HCT116 (cell line): Measurements from ENCODE around the gene IFRD2. TPM values are rescaled to one million over a fixed set of nuclear protein-coding genes. Genes with fewer than 3 reads are reported as not detected.

Experiments used
- ATAC-seq: fragments of 200-7000 bp; cut with Tn5 transposase; 2 replicates; pipeline ENCODE4 v1.9.1; 2020; ENCODE audit warnings: mild to moderate bottlenecking, moderate library complexity
- BruUV-seq: library from RNA; stranded (reverse); fragments of 400-500 nt; replicated peaks from 2 replicates; lab custom pipeline; 2021; lab: Mats Ljungman, UMichigan
- CTCF ChIA-PET: fragments of 300-600 bp; sonication (Branson Sonifier 250); formaldehyde crosslinking; loops from one replicate; lab custom pipeline; 2021; ENCODE audit warnings: antibody characterized with exemption; lab: Charles Lee
- POLR2A ChIA-PET: fragments of 300-600, 350-600 bp; sonication (Branson Sonifier 250); formaldehyde crosslinking; loops from one replicate; lab custom pipeline; 2021; ENCODE audit warnings: antibody characterized with exemption; lab: Charles Lee
- RAD21 ChIA-PET, 2 experiments: fragments of 300-600 bp; sonication (Branson Sonifier 250); formaldehyde crosslinking; loops; one replicate each; lab custom pipeline; 2023; ENCODE audit warnings: low total read pairs in 2 of 2; ENCODE audit not compliant: uncharacterized antibody in 2 of 2, unreplicated experiment in 2 of 2, low non-redundant PET in 1 of 2; lab: Charles Lee
- DNase-seq: peaks from one replicate; pipeline ENCODE4 v3.0.0-alpha.2; 2010; ENCODE audit warnings: low read depth, low spot score
- H2AFZ ChIP-seq: fragments of 200-600 bp; shearing (Covaris generic), sonication (generic); 2 replicates; pipeline ENCODE4 v1.6.1; 2017; ENCODE audit warnings: low read depth, mixed run types, mixed read lengths, antibody characterized with exemption, low read length; ENCODE audit not compliant: poor library complexity, severe bottlenecking
- H3K27ac ChIP-seq: 2 replicates; pipeline ENCODE4 v1.5.1; 2012; ENCODE audit warnings: low read depth, low read length
- H3K27me3 ChIP-seq: fragments of 200-600 bp; sonication (generic); 2 replicates; pipeline ENCODE4 v1.6.1; 2016; ENCODE audit warnings: mixed run types, low read length, mixed read lengths; ENCODE audit not compliant: insufficient read depth
- H3K36me3 ChIP-seq, 2 experiments: fragments of 200-500 bp in 1 of 2; fragments of 200-600 bp in 1 of 2; sonication (Bioruptor generic) in 1 of 2; sonication (generic) in 1 of 2; 2 replicates each; pipeline versions ENCODE4 v1.5.1 to v1.6.1; 2014 to 2016; ENCODE audit warnings: low read length in 2 of 2, inconsistent platforms in 1 of 2, mixed read lengths in 1 of 2, mixed run types in 1 of 2; ENCODE audit not compliant: insufficient read depth in 2 of 2, control insufficient read depth in 1 of 2
- H3K4me1 ChIP-seq, 2 experiments: fragments of 200-600 bp in 1 of 2; sonication (generic) in 1 of 2; 2 replicates each; pipeline versions ENCODE4 v1.5.1 to v1.6.1; 2012 to 2017; ENCODE audit warnings: low read length in 2 of 2, inconsistent platforms in 1 of 2, mild to moderate bottlenecking in 1 of 2, mixed read lengths in 1 of 2, mixed run types in 1 of 2, moderate library complexity in 1 of 2; ENCODE audit not compliant: insufficient read depth in 2 of 2, control insufficient read depth in 1 of 2
- H3K4me2 ChIP-seq: fragments of 200-600 bp; sonication (generic); 2 replicates; pipeline ENCODE4 v1.6.1; 2017; ENCODE audit warnings: mixed run types, low read length, mixed read lengths
- H3K4me3 ChIP-seq, 2 experiments: fragments of 200-600 bp in 1 of 2; sonication (generic) in 1 of 2; replicated peaks in 1 of 2; 2 replicates each; pipeline ENCODE4 v1.5.1; 2011 to 2016; ENCODE audit warnings: low read length in 2 of 2, control low read depth in 1 of 2, low read depth in 1 of 2, mild to moderate bottlenecking in 1 of 2, mixed read lengths in 1 of 2, mixed run types in 1 of 2
- H3K79me2 ChIP-seq: fragments of 200-600 bp; sonication (generic); 2 replicates; pipeline ENCODE4 v1.6.1; 2017; ENCODE audit warnings: mild to moderate bottlenecking, mixed run types, low read length, moderate library complexity, mixed read lengths; ENCODE audit not compliant: insufficient read depth
- H3K9ac ChIP-seq: fragments of 200-600 bp; sonication (generic); 2 replicates; pipeline ENCODE4 v1.6.1; 2016; ENCODE audit warnings: low read length, mixed read lengths
- H3K9me2 ChIP-seq: fragments of 200-600 bp; sonication (generic), shearing (Covaris generic); 2 replicates; pipeline ENCODE4 v1.6.1; 2017; ENCODE audit warnings: mixed run types, mild to moderate bottlenecking, moderate library complexity; ENCODE audit not compliant: insufficient read depth
- H3K9me3 ChIP-seq, 2 experiments: fragments of 200-500 bp in 1 of 2; fragments of 200-600 bp in 1 of 2; sonication (Bioruptor generic) in 1 of 2; sonication (generic) in 1 of 2; 2 replicates each; pipeline ENCODE4 v1.6.1; 2014 to 2017; ENCODE audit warnings: low read length in 2 of 2, mixed read lengths in 2 of 2, inconsistent platforms in 1 of 2, low read depth in 1 of 2, mild to moderate bottlenecking in 1 of 2, mixed run types in 1 of 2, moderate library complexity in 1 of 2; ENCODE audit not compliant: control insufficient read depth in 1 of 2, insufficient read depth in 1 of 2
- H4K20me1 ChIP-seq: fragments of 200-600 bp; sonication (generic), shearing (Covaris generic); 2 replicates; pipeline ENCODE4 v1.6.1; 2017; ENCODE audit warnings: mixed run types, mild to moderate bottlenecking, moderate library complexity; ENCODE audit not compliant: insufficient read depth
- ELF1 ChIP-seq: IDR thresholded peaks from 2 replicates; pipeline ENCODE4 v1.6.1; 2012; ENCODE audit warnings: low read depth, borderline replicate concordance
- JUND ChIP-seq: IDR thresholded peaks from 2 replicates; pipeline ENCODE4 v1.6.1; 2012
- POLR2A ChIP-seq: IDR thresholded peaks from 2 replicates; pipeline ENCODE4 v1.7.0; 2011; ENCODE audit warnings: borderline replicate concordance; ENCODE audit not compliant: insufficient read depth, insufficient read length; ENCODE audit errors: extremely low read depth
- SIN3A ChIP-seq: IDR thresholded peaks from 2 replicates; pipeline ENCODE4 v1.6.1; 2012; ENCODE audit warnings: low read depth
- intact Hi-C: fragments of 100-400 bp; cut with micrococcal nuclease; formaldehyde crosslinking; loops from 2 replicates; pipeline ENCODE4 v1.10.0; 2022
- total RNA-seq: library from RNA; stranded (reverse); gene quantifications from one replicate; pipeline ENCODE4 v1.2.1, GENCODE V29; 2021; ENCODE audit not compliant: unreplicated experiment
- TF ChIP-seq, protein P1 (sequence below): IDR thresholded peaks from 2 replicates; pipeline ENCODE4 v1.6.1; 2011; ENCODE audit warnings: mild to moderate bottlenecking, low read length, moderate library complexity; ENCODE audit not compliant: insufficient replicate concordance; ENCODE audit errors: extremely low read depth
- TF ChIP-seq, protein P2 (sequence below), 3 experiments: fragments of 200-600 bp in 1 of 3; sonication (generic) in 1 of 3; IDR thresholded peaks in 2 of 3; conservative IDR thresholded peaks in 1 of 3; 2 replicates each; pipeline ENCODE4 v1.5.1; 2012 to 2017; ENCODE audit warnings: low read depth in 2 of 3, low read length in 2 of 3, antibody characterized with exemption in 1 of 3, borderline replicate concordance in 1 of 3, control low read depth in 1 of 3, mild to moderate bottlenecking in 1 of 3, mixed read lengths in 1 of 3, mixed run types in 1 of 3, moderate library complexity in 1 of 3; ENCODE audit not compliant: insufficient read depth in 1 of 3

IFRD2 gene
- total RNA-seq, 1 experiment from 2014 or later: 146 TPM

- TF ChIP-seq POLR2A (peak; percentile 72), JUND (no peak), ELF1 (no peak)
- TF ChIP-seq, protein P1, sequence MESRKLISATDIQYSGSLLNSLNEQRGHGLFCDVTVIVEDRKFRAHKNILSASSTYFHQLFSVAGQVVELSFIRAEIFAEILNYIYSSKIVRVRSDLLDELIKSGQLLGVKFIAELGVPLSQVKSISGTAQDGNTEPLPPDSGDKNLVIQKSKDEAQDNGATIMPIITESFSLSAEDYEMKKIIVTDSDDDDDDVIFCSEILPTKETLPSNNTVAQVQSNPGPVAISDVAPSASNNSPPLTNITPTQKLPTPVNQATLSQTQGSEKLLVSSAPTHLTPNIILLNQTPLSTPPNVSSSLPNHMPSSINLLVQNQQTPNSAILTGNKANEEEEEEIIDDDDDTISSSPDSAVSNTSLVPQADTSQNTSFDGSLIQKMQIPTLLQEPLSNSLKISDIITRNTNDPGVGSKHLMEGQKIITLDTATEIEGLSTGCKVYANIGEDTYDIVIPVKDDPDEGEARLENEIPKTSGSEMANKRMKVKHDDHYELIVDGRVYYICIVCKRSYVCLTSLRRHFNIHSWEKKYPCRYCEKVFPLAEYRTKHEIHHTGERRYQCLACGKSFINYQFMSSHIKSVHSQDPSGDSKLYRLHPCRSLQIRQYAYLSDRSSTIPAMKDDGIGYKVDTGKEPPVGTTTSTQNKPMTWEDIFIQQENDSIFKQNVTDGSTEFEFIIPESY: peak; percentile 40
These were observed 6.8 kb upstream of the IFRD2 start, which contains the start of the genes HYAL3 and NAA80 (continued) for GRCh38 chr3:50298836-50299637.

DNA sequence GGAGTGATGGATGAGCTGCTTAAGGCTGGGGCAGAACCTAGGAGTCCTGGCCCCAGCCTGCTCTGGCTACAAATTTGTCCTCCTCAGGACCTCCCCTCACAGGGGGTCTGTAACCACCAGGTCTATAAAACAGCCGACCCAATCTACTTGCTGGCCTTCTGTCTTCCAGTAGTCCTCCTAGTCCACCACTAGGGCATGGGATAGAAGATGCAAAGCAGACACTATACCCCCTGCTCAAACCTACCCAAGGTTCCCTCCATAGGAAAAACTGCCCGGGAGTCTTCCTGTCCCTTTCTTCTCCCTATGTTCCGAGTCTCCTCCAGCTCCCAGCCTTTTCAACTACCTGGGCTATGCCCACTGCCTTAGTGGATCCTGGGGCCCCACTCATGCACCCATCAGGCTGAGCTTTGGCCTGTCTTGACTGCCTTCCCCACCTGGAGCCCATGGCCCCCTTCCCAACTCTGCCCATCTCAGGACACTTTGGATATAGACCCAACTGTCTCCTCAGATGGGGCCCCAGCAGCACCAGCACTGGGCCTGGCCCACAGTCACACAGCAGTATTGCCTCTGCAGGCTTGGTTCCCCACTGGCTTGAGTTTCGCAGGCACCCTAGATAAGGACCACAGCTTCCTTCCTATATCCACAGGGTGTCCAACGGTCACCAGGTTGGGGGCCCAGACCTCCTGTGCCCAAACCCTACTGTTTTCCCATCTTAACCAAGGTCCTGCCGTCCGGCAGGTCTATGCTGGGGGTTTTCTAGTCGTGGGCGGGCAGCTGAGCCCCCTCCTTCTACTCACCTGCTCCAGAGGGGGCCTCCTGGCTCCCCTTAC, 5.9 kb upstream of the IFRD2 start:
- Histone ChIP-seq H4K20me1 (no peaks in the 10 kb centered on the region), H3K4me2 (peak overlapping the region; percentile 97), H3K27me3 (no peaks in the 10 kb centered on the region), H3K27ac (peak overlapping the region; percentile 67), H3K4me1 (peaks cover 13 to 41% of the 10 kb centered on the region in 2 experiments), H3K4me3 (peak overlapping the region; percentile 55 to 92), H3K79me2 (peaks cover 3% of the 10 kb centered on the region; the same call in 1 of the 2 replicates), H3K36me3 (no peaks in the 10 kb centered on the region), H2AFZ (no peak overlapping the region), H3K9me3 (no peaks in the 10 kb centered on the region), H3K9me2 (no peaks in the 10 kb centered on the region), H3K9ac (peak overlapping the region; percentile 91)
- ChIA-PET POLR2A (interaction anchor here (1.4 to 2.0 kb wide), 2 partner anchors 30 to 63 kb away, joined by 6 to 12 read pairs; partner anchors contain the start of genes GNAI2 and TUSC2), CTCF (interaction anchor here (0.5 to 1.2 kb wide), 3 partner anchors 23 to 87 kb away, joined by 3 to 4 read pairs (median 4); no protein-coding TSS in a partner anchor), RAD21 (no interaction called here)
- ATAC-seq (no peak), DNase-seq (no peak)
- BruUV-seq: no TSS peak
- TF ChIP-seq, protein P2, sequence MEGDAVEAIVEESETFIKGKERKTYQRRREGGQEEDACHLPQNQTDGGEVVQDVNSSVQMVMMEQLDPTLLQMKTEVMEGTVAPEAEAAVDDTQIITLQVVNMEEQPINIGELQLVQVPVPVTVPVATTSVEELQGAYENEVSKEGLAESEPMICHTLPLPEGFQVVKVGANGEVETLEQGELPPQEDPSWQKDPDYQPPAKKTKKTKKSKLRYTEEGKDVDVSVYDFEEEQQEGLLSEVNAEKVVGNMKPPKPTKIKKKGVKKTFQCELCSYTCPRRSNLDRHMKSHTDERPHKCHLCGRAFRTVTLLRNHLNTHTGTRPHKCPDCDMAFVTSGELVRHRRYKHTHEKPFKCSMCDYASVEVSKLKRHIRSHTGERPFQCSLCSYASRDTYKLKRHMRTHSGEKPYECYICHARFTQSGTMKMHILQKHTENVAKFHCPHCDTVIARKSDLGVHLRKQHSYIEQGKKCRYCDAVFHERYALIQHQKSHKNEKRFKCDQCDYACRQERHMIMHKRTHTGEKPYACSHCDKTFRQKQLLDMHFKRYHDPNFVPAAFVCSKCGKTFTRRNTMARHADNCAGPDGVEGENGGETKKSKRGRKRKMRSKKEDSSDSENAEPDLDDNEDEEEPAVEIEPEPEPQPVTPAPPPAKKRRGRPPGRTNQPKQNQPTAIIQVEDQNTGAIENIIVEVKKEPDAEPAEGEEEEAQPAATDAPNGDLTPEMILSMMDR (IDR thresholded peaks at IDR 0.05 in 2 of 3, conservative IDR thresholded peaks at IDR 0.05 in 1 of 3; ENCODE audit: borderline replicate concordance in 1 of 3, insufficient read depth in 1 of 3, low read depth in 2 of 3, low read length in 2 of 3): peak in 2 of 3 experiments; percentile 25 to 45; a peak in 3 of 6 replicates
- TF ChIP-seq SIN3A: no peak
- intact Hi-C loops: no loop called here
